ENCODE results near the gene GOLGA8K.
"Not testable (repeated sequence)": the region's sequence is repeated elsewhere in the genome, so short reads cannot be mapped to it uniquely, and the experiment has no call there.

Gene GOLGA8K

GRCh38 chr15:32403192-32403591 lies at the start of gene GOLGA8K:
Gene GOLGA8K (minus strand): TSS chr15:32403292. CDS start chr15:32403194, 98 bp downstream.
- not testable (repeated sequence) for DNase-seq (ENCODE audit: low read depth)

DNA sequence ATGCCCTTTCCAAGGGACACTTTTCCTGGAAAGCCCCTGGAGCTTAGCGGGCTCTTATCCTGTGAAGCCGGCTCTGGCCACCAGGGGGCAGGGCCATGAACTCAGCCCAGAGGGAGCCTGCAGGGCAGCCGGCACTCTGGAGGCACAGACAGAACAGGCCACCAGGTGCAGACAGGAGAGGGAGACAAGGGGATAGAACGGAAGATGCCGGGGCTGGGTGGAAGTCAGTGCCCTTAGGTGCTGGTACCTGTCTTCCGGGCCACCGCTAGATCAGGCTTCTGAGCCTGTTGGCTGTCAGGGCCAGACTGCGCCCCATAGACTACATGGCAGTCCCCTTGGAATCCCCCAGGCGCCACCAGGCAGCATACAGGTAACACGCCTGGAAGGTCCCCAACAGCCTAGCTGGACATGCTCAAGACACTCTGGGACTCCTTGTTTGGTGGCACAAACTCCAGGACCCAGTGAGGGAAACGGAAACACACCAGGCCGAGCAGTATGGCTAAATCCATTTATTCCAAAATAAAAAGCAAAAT lies 37.4 kb upstream of the GOLGA8K start:
- DNase-seq (ENCODE audit: low read depth): not testable (repeated sequence)

DNA sequence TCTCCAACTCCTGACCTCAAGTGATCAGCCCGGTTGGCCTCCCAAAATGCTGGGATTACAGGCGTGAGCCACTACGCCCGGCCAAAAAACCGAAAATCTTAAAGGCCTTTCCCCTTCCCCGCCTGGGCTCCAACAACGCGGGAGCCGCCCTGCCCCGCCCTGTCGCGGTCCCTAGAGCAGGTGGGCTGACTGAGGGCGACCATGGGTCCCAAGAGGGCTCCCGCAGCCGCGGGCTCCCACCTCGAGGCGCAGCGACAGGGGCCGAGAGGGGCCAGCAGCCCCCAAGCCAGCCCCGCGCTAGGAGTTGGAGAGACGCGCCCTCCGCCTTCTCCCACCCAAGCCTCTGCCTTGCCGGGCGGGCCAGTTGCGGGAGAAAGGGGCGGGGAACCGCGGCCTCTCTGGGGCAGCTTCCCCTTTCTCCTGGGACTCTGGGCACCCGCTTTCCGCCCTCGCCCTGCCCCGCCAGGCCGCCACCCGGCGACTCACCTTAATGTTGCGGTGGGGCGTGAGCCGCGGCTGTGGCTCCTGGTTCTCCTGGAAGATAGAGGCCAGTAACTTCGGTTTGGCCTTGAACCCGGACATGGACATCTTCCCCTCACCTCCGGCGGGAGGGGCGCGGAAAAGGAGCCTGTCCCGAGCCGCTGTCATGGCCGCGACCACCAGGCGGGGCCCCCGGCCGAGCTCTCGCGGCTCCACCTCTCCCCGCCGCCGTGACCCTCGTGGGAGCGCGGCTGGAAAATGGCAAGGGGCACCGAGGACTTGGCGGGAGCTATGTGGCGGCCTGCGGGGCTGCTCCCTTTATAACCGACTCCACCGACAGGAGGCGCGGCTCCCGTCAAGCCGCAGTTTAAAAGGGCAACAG lies 31.2 kb upstream of the GOLGA8K start:
- not testable (repeated sequence) for DNase-seq (ENCODE audit: low read depth)

DNA sequence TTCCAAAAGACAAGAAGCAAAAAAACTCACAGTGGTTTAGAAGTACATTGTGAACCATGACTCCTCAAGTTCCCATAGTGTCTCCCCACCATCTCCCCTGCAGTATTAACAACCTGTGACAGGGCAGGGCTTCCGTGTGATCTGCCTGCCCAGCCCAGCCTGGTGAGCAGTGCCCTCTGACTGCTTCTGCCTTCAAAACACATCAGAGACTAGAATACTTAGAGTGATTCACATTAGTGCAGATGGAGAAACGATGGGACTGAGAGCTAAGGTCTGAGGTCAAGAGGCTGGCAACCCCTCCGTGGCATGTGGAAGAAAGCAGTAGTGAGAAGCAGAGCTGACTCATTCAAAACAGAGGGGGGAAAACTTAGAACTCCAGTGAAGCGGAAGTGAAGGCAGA lies 24.5 kb upstream of the GOLGA8K start:
- DNase-seq (ENCODE audit: low read depth): not testable (repeated sequence)

- not testable (repeated sequence) for DNase-seq (ENCODE audit: low read depth)
These were observed 23.4 kb upstream of the GOLGA8K start for GRCh38 chr15:32426511-32426910.

GRCh38 chr15:32407903-32408302 lies 4.8 kb upstream of the GOLGA8K start:
- DNase-seq (ENCODE audit: low read depth): not testable (repeated sequence)

DNA sequence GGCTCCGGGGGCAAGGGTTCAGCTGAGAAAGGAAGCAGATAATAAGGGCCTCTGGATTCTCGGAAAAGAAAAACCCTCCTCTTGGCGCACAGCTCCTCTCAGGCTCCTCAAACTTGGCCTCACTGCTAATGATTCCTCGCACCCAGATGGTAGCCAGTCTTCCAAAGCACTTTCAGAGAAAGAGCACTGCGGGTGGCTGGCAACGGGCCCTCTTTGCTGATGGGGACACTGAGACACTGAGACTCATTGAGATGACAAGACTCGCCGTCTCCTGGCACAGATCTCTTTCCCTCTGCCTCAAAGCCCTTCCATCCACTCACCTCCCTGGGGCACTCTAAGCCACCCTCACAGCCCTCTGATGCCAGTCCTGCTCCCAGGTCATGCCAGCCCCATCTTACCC lies 6.6 kb downstream of the GOLGA8K start:
- DNase-seq (ENCODE audit: low read depth): not testable (repeated sequence)

DNA sequence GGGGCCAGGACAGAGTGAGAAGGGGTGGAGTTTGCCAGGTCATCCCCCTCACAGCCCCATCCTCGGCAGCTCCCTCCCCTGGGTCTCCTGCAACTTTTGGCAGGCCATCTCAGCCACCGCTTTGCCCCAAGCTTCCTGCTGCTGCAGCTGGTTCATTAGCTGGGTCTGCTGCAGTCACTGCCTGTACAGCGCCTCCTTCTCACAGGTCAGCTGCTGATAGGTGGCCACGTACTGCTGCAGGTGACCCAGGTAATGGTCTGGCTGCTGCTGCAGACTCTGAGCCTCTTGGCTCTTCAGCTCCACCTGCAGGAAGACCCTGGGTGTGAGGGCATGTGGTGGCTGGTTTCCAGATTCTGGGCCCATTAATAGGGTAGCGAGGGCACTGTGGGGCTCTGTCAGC lies 8.3 kb downstream of the GOLGA8K start:
- DNase-seq (ENCODE audit: low read depth): not testable (repeated sequence)

DNA sequence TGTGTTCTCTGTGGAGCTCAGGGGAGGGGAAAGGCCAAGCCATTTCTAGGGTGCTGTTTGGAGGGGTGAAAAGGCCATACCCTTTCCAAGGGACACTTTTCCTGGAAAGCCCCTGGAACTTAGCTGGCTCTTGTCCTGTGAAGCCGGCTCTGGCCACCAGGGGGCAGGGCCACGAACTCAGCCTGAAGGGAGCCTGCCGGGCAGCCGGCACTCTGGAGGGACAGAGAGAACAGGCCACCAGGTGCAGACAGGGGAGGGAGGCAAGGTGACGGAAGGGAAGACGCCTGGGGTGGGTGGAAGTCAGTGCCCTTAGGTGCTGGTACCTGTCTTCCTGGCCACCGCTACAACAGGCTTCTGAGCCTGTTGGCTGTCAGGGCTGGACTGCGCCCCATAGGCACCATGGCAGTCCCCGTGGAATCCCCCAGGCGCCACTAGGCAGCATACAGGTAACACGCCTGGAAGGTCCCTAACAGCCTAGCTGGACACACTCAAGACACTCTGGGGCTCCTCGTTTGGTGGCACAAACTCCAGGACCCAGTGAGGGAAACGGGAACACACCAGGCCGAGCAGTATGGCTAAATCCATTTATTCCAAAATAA lies 14.9 kb downstream of the GOLGA8K start:
- not testable (repeated sequence) for DNase-seq (ENCODE audit: low read depth)

- DNase-seq (ENCODE audit: low read depth): not testable (repeated sequence)
These were observed 17.1 kb downstream of the GOLGA8K start for GRCh38 chr15:32385823-32386495.

DNA sequence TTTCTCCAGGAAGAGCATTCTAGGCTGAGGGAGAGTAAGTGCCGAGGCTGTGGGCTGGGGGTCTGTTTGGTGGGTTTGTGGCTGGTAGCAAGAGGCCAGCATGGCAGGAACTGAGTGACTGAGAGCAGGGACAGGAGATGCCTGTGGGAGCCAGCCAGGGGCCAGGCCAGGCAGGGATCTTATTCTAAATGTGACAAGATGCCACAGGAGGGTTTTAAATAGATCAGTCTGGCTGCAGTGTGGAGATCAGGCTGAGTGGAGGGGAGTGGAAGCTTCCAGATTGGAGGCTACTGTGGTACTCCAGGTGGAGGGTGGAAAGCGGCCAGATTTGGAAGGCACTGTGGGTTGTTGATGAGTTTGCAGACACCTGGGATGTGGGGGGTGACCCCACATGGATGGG lies 28.9 kb downstream of the GOLGA8K start:
- not testable (repeated sequence) for DNase-seq (ENCODE audit: low read depth)

DNA sequence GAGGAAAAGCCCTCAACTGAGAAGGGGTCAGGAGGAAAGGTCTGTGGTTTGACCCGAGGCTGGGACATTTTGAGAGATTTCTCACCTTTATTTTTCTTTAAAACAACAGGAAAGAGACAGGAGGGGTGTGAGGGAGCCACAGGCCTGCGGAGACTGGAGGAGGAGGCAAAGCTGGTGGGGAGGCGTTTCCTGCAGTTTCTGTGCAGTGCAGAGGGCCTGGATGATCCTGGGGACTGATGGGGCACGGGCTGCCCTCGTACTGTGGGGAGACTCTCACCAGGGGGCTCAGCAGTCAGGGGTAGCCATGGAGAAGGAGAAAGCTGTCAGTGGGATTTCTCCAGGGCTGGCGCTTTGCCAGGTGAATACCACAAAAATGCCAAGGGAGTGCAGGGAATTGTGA lies 29.4 kb downstream of the GOLGA8K start:
- not testable (repeated sequence) for DNase-seq (ENCODE audit: low read depth)

- not testable (repeated sequence) for DNase-seq (ENCODE audit: low read depth)
These were observed 31.0 kb downstream of the GOLGA8K start for GRCh38 chr15:32372075-32372474.

- DNase-seq (ENCODE audit: low read depth): not testable (repeated sequence)
These were observed 32.6 kb downstream of the GOLGA8K start for GRCh38 chr15:32370526-32370925.

GRCh38 chr15:32370064-32370463 lies 33.0 kb downstream of the GOLGA8K start:
- not testable (repeated sequence) for DNase-seq (ENCODE audit: low read depth)

DNA sequence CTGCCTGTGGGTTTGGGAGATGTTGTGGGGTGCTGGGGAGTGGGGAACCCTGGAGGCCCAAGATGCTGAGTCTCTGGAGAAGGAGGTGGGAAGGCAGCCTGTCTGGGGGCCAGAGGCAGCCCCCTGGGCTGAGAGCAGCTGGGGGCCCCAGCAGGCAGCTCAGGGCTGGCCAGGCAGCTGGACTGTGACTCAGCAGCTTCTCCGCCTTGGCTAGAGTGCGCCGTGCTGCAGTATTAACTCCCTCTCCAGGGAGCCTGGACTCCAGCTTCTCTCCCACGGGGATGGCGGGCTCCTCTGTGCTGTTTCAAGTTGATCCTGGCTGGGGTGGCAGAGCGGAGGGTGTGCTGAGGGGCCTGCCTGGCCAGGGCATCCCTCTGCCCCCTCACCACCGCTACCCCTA lies 36.6 kb downstream of the GOLGA8K start:
- not testable (repeated sequence) for DNase-seq (ENCODE audit: low read depth)

GRCh38 chr15:32365955-32366354 lies 37.1 kb downstream of the GOLGA8K start:
- DNase-seq (ENCODE audit: low read depth): not testable (repeated sequence)

DNA sequence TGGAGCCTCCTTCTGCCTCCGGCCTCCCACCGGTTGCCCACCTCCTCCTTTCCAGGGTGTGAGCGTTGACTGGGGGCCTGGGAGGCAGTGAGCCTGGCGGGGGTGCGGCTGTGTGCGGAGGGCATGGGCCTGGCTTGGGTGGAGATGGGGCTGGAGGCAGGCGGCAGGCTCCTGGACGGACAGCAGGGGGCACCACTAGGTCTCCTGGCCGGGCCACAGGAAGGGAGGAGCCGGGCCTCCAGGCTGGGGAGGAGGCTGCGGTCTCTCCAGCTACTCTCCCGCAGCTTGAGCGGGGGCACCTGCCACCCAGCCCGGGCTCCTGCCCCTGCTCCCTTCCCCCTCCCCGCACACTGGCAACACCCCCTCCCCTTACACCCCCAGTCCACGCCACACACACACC lies 38.1 kb downstream of the GOLGA8K start:
- DNase-seq (ENCODE audit: low read depth): peak; percentile 34

DNA sequence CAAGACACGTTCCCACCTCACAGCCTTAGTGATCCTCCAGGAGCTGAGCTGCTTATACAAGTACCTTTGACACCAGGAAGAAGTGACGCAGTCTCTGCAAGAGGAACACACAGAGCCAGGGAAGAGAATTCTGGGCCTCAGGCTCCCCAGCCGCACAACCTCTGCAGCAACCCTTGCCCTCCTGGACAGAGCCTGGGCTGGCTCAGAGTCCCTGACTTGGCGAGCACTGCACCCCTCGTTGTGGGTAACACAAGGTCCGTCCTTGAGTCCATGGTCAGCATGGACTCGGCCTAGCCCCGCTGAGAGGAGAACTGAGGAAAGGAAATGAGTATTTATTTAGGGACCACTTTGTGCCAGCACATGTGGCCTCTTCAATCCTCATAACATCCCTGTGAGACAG lies 39.6 kb downstream of the GOLGA8K start:
- DNase-seq (ENCODE audit: low read depth): not testable (repeated sequence)

DNA sequence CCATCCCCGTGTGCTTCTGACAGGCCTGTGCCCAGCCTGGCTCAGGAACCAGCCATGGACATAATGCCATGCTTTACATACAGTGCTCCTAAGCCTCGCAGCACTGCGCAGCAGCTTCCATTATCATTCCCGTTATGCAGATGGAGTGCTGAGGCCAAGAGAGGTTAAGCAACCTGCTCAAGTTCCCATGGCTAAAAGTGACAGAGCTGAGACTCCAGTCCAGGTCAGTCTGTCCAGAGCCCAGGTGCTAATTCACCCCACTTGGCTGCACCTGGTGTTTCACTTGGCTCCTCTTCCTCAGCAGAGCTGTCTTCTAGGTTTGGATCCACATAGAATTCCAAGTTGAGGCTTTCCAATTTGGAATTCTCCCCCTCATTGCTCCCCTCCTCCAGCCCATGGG lies 41.4 kb downstream of the GOLGA8K start:
- DNase-seq (ENCODE audit: low read depth): not testable (repeated sequence)

- DNase-seq (ENCODE audit: low read depth): not testable (repeated sequence)
These were observed 44.6 kb downstream of the GOLGA8K start for GRCh38 chr15:32358462-32358861.

GRCh38 chr15:32356909-32357308 lies 46.2 kb downstream of the GOLGA8K start:
- not testable (repeated sequence) for DNase-seq (ENCODE audit: low read depth)

Measured in activated T-cell treated with anti-CD3 and anti-CD28 coated beads for 24 hours (primary cell).